AG09319 (cell line): ENCODE data around the gene SERPINA3.

Source experiments
- DNase-seq: peaks from one replicate; pipeline ENCODE4 v3.0.0-alpha.2; 2010; ENCODE audit warnings: low read depth; ENCODE audit errors: extremely low read depth
- CTCF ChIP-seq: IDR thresholded peaks from 2 replicates; pipeline ENCODE4 v1.5.1; 2011; ENCODE audit warnings: low read depth, mild to moderate bottlenecking, inconsistent platforms, low read length, moderate library complexity

Gene SERPINA3

DNA sequence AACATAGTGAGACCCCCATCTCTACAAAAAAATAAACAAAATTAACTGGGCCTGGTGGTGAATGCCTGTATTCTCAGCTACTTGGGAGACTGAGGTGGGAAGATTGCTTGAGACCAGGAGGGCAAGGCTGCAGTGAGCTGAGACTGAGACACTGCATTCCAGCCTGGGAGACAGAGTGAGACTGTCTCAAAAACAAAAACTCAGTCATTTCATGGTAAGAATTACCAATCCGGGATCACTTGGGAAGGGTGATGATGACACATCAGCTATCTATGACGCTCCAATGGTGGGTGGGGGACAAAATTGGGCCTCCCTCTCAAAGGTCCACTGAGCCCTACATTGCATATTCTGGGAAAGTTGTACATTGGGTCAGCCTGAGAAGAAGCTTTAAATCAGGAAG is 47.7 kb downstream of the SERPINA3 start:
- DNase-seq = no peak
- no peak for TF ChIP-seq CTCF

DNA sequence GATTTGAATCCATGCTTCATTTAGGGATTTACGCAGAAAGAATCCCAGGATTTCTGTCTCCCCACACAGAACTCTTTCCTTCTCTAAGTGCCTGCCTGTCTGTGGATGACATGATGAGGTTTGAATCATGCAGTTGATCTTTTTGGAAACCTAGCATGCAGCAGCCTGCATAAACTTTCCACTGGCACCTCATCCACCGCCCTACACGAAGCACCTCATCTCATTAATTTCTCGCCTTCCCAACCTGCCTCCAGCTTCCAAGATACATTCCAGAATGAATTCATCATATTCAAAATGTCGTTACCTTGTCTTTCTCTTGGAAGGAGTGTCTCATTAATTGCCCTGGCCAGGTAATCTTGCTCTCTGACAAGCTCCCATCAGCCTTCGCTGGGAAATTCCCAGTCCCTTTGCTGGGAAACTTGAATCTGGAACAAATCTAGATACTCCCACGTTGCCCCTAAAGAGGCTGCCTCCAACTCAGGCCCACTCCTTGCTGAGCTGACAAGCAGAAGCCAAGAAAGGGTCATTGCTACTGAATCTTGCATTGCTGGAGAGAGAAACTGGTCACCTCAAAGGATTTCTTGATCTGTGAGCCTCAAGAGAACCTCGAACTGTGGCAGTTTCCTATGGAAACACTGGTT is 48.2 kb downstream of the SERPINA3 start:
- TF ChIP-seq CTCF = no peak
- no peak for DNase-seq

- DNase-seq = no peak
- no peak for TF ChIP-seq CTCF
These were observed 51.3 kb downstream of the SERPINA3 start for GRCh38 chr14:94663538-94663937.

- TF ChIP-seq CTCF = no peak
- no peak for DNase-seq
These were observed 51.9 kb downstream of the SERPINA3 start for GRCh38 chr14:94663965-94664704.

DNA sequence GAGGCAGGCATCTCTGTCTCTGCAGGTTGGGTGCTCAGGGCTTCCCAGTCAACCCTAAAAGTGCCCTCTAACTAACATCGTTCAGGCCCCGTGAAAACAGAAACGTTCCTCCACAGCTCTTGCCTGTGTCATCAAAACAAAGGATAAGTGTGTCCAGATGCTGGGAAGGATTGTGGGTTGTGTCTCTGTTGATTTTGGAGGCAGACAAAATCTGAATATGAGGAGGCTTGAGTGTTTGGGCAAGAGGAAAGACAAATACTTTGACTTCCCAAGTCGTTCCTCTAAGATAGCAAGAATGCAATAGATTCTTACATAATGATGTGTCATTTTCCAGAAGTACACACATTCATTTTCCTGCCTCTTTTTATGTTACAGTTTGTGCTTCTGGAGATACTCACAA is 52.9 kb downstream of the SERPINA3 start:
- no peak for TF ChIP-seq CTCF
- DNase-seq = peak; percentile 65

- no peak for TF ChIP-seq CTCF
- DNase-seq = no peak
These were observed 53.4 kb downstream of the SERPINA3 start for GRCh38 chr14:94665544-94665943.

- TF ChIP-seq CTCF = no peak
- DNase-seq = no peak
These were observed 58.6 kb downstream of the SERPINA3 start for GRCh38 chr14:94670692-94671285.
